Vagina (tissue), 2 donors: ENCODE results near the gene INTU.

Experiments used
- POLR2A ChIP-seq, 2 donors: fragments of 450-650 bp; IDR thresholded peaks; one replicate each; pipeline ENCODE4 v1.6.1; 2017; ENCODE audit warnings: antibody characterized with exemption in 2 of 2, mild to moderate bottlenecking in 2 of 2, moderate library complexity in 2 of 2
- TF ChIP-seq, protein P1 (sequence below), 3 experiments: fragments of 450-650 bp in 2 of 3; fragments of 200-600 bp in 1 of 3; sonication (generic) in 1 of 3; IDR thresholded peaks; one replicate each; pipeline ENCODE4 v1.5.1; 2017 to 2019; ENCODE audit warnings: antibody characterized with exemption in 3 of 3, mild to moderate bottlenecking in 2 of 3, moderate library complexity in 2 of 3

DNA sequence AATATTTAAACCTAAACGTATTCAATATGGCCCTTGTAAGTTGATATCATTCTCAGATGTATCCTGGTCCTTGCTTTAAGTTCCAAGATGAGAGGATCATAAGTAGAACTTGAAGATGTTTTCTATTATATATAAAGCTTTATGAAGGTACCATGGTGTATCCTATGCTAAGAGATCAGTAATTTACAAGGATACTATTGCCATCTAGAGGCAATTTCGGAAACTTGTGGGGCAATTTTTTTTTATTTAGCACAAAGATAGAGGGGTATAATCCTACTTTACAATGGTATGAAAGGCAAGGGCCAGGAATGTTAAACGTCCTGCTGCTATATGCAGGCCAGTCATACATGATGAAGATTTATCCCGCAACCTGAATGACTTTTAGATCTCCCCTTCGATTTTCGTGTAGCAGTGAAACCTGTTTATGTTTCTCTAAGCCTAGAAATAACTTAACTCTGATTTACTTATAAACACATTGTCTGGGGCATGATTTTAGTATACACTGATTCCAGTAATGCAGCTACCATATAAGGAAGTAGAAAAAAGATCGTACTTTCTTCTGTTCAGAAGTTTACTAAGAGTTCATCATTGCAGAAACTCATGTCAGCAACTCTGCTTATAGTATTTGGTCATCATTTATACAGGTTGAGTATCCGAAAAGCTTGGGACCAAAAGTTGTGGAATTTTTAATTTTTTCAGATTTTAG is 100.0 kb downstream of the INTU start:
- TF ChIP-seq, protein P1, sequence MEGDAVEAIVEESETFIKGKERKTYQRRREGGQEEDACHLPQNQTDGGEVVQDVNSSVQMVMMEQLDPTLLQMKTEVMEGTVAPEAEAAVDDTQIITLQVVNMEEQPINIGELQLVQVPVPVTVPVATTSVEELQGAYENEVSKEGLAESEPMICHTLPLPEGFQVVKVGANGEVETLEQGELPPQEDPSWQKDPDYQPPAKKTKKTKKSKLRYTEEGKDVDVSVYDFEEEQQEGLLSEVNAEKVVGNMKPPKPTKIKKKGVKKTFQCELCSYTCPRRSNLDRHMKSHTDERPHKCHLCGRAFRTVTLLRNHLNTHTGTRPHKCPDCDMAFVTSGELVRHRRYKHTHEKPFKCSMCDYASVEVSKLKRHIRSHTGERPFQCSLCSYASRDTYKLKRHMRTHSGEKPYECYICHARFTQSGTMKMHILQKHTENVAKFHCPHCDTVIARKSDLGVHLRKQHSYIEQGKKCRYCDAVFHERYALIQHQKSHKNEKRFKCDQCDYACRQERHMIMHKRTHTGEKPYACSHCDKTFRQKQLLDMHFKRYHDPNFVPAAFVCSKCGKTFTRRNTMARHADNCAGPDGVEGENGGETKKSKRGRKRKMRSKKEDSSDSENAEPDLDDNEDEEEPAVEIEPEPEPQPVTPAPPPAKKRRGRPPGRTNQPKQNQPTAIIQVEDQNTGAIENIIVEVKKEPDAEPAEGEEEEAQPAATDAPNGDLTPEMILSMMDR (IDR thresholded peaks at IDR 0.05): peak; percentile 12 to 45 (median 20)
- no peak for TF ChIP-seq POLR2A (IDR thresholded peaks at IDR 0.05)
